NB4 (cell line): ENCODE results near the gene RNF7.
"Not testable (repeated sequence)": the region's sequence is repeated elsewhere in the genome, so short reads cannot be mapped to it uniquely, and the experiment has no call there.

Source experiments
- POLR2A ChIP-seq: IDR thresholded peaks from 2 replicates; pipeline ENCODE4 v1.6.1; 2011; ENCODE audit warnings: mild to moderate bottlenecking; ENCODE audit not compliant: insufficient read length; ENCODE audit errors: extremely low read depth
- TF ChIP-seq, protein P1 (sequence below): IDR thresholded peaks from one replicate; pipeline ENCODE4 v1.5.1; 2012; ENCODE audit warnings: low read depth, low read length
- TF ChIP-seq, protein P2 (sequence below): IDR thresholded peaks from 2 replicates; pipeline ENCODE4 v1.6.1; 2011; ENCODE audit warnings: low read depth, low read length

DNA sequence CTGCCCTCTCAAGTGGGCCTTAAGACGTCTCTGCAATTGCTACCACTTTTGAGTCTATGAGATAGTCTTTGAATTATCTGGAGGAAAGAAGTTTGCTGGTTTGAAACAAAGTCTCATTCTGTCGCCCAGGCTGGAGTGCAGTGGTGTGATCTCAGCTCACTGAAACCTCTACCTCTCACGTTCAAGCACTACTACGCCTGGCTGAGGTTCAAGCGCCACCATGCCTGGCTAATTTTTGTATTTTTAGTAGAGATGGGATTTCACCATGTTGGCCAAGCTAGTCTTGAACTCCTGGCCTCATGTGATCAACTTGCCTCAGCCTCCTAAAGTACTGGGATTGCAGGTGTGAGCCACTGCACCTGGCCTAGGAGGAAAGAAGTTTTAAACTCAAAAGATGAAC is 50.7 kb downstream of the RNF7 start:
- TF ChIP-seq, protein P1, sequence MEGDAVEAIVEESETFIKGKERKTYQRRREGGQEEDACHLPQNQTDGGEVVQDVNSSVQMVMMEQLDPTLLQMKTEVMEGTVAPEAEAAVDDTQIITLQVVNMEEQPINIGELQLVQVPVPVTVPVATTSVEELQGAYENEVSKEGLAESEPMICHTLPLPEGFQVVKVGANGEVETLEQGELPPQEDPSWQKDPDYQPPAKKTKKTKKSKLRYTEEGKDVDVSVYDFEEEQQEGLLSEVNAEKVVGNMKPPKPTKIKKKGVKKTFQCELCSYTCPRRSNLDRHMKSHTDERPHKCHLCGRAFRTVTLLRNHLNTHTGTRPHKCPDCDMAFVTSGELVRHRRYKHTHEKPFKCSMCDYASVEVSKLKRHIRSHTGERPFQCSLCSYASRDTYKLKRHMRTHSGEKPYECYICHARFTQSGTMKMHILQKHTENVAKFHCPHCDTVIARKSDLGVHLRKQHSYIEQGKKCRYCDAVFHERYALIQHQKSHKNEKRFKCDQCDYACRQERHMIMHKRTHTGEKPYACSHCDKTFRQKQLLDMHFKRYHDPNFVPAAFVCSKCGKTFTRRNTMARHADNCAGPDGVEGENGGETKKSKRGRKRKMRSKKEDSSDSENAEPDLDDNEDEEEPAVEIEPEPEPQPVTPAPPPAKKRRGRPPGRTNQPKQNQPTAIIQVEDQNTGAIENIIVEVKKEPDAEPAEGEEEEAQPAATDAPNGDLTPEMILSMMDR: not testable (repeated sequence)
- not testable (repeated sequence) for TF ChIP-seq POLR2A
- TF ChIP-seq, protein P2, sequence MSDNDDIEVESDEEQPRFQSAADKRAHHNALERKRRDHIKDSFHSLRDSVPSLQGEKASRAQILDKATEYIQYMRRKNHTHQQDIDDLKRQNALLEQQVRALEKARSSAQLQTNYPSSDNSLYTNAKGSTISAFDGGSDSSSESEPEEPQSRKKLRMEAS: not testable (repeated sequence)
